ENCODE data around the gene MYOM1. TPM values are rescaled to one million over a fixed set of nuclear protein-coding genes. Genes with fewer than 3 reads are reported as not detected.
A peak's percentile ranks its signal among the peaks of the same experiment; 100 is the strongest.

The MYOM1 gene
- total RNA-seq, 2 donors from 2014 or later, result 6.1 to 6.5 TPM

DNA sequence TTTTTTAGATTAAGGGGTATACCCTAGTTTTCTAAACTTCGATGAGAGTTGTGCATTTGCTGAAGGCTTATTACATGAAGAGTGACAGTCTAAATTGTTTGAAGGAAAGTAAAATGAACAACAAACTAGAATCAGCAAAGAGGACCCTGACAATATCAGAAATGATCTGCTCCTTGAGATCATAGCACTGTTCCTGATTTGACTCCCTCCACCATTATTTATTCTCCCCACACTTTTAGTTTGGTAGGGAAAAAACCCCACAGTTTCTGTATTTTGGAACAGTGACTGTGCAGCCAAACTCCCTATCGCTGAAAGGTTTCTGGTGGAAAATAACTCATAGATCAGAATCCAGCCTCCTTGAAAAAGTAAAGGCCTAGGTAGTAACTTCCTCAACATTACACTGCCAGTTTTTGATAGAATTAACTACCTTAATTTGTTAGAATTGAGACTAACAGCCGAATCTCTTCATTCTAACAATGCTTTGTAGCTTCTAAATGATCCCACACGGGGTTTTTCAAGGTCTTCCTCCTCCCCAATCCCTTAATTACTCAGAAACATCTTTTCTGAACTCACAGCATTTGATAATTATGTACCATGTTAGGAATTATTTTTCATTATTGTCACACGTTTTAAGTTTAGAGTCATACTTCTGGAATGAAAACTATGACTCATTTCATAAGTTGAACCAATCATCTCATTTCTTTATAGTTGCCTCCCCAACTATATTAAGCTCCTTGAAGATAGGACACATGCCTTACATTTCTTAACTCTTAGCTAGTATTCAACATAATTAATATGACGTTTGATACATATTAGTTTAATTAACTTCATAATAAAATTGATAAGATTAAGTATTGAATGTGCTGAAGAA is 30.7 kb upstream of the MYOM1 start:
- H3K4me3 ChIP-seq, result no peak overlapping the region
- 52% methylated on average over 6 of the region's 6 CpGs for WGBS
- H3K36me3 ChIP-seq, result no peaks in the 10 kb centered on the region
- H3K27me3 ChIP-seq (replicated peaks; ENCODE audit: insufficient read depth), result no peaks in the 10 kb centered on the region
- DNase-seq (ENCODE audit: low spot score), result no peak
- intact Hi-C loops (cut with DNase I), result no loop called here
- H3K9me3 ChIP-seq, result no peaks in the 10 kb centered on the region
- no peaks in the 10 kb centered on the region for H3K4me1 ChIP-seq (replicated peaks)
- no peak overlapping the region for H3K27ac ChIP-seq
- TF ChIP-seq POLR2A (IDR thresholded peaks at IDR 0.05) (no peak), POLR2AphosphoS5 (IDR thresholded peaks at IDR 0.05) (no peak)
- TF ChIP-seq, protein P1, sequence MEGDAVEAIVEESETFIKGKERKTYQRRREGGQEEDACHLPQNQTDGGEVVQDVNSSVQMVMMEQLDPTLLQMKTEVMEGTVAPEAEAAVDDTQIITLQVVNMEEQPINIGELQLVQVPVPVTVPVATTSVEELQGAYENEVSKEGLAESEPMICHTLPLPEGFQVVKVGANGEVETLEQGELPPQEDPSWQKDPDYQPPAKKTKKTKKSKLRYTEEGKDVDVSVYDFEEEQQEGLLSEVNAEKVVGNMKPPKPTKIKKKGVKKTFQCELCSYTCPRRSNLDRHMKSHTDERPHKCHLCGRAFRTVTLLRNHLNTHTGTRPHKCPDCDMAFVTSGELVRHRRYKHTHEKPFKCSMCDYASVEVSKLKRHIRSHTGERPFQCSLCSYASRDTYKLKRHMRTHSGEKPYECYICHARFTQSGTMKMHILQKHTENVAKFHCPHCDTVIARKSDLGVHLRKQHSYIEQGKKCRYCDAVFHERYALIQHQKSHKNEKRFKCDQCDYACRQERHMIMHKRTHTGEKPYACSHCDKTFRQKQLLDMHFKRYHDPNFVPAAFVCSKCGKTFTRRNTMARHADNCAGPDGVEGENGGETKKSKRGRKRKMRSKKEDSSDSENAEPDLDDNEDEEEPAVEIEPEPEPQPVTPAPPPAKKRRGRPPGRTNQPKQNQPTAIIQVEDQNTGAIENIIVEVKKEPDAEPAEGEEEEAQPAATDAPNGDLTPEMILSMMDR (IDR thresholded peaks at IDR 0.05), result no peak

DNA sequence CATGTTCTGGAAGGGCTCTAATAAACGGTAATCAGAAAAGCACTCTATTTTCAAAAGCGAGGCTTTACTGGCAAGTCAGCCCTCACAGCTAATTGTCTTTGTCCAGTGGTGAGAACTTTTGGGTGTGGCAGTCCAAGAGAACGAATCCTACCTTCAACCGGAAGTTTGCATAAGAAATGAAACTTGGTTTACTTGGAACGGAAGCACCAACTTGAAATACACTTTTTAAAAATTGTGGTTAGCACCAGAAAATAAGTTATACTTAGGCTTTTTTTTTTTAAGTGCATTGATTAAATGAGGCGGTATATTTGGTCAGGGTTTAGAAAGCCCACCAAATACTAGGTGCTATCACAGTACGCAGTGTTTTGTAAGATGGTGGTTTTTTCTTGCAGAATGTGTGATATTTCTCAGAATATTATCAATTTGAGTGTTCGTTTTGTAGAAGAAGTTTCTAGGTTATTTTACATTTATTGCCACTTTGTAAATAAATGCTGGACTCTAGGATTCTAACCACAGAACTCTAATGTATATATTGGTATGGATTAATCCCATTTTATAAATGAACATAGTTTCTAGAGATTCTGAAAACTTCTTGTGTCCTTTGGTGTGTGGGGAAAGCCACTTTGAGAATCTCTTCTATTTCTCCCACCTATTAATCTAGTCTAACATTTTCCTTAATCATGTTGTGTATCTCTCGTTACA is 29.0 kb upstream of the MYOM1 start:
- 13% methylated on average over 9 of the region's 9 CpGs for WGBS
- Histone ChIP-seq H3K4me1 (replicated peaks) (no peaks in the 10 kb centered on the region), H3K27ac (peak overlapping the region; percentile 99), H3K4me3 (peak overlapping the region; percentile 91 to 96), H3K9me3 (no peaks in the 10 kb centered on the region), H3K27me3 (replicated peaks; ENCODE audit: insufficient read depth) (no peaks in the 10 kb centered on the region), H3K36me3 (no peaks in the 10 kb centered on the region)
- peak; percentile 49 for DNase-seq (ENCODE audit: low spot score)
- intact Hi-C loops (cut with DNase I), result loop anchor here (5.0 kb wide), 3 partner anchors 97 to 317 kb away; no protein-coding TSS in a partner anchor
- TF ChIP-seq, protein P1 (IDR thresholded peaks at IDR 0.05), result no peak
- TF ChIP-seq POLR2AphosphoS5 (IDR thresholded peaks at IDR 0.05), result peak; percentile 80
- TF ChIP-seq POLR2A (IDR thresholded peaks at IDR 0.05), result peak; percentile 26

DNA sequence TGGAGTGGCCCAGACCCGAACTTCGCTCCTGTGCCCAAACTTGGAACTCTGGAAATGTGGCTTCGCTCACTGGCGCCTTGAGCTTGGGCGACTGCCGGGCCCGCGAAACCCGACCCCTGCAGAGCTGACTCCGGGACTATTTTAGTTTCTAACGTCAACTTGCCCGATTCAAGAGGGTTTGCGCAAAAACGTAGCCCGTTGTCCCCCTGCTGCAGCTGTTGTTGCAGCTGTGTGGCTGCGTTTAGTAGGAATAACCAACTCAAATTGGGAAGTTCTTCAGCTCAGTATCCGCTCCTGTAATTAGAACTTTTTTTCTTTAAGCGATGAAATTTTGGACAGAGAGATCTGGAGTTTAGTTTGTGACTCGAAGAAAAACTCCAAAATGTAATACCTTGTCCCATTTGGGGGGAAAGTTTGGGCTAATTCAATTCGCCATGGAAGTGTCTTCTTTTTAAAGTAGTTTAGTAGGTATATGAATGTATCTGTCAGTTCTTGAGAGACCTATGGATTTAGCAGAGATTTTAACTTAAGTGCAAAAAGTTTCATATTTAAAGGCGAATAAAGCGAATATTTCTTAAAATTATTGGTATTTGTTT is 28.4 kb upstream of the MYOM1 start:
- WGBS, result under 1% methylated on average over 19 of the region's 22 CpGs
- Histone ChIP-seq H3K36me3 (no peaks in the 10 kb centered on the region), H3K27ac (peak overlapping the region; percentile 99), H3K4me3 (peak overlapping the region; percentile 91 to 96), H3K9me3 (no peaks in the 10 kb centered on the region), H3K27me3 (replicated peaks; ENCODE audit: insufficient read depth) (no peaks in the 10 kb centered on the region), H3K4me1 (replicated peaks) (no peaks in the 10 kb centered on the region)
- DNase-seq (ENCODE audit: low spot score), result no peak
- intact Hi-C loops (cut with DNase I), result loop anchor here (5.0 kb wide), 3 partner anchors 96 to 316 kb away; no protein-coding TSS in a partner anchor
- TF ChIP-seq, protein P1 (IDR thresholded peaks at IDR 0.05), result peak in 1 of 4 experiments; percentile 8
- no peak for TF ChIP-seq POLR2AphosphoS5 (IDR thresholded peaks at IDR 0.05)

DNA sequence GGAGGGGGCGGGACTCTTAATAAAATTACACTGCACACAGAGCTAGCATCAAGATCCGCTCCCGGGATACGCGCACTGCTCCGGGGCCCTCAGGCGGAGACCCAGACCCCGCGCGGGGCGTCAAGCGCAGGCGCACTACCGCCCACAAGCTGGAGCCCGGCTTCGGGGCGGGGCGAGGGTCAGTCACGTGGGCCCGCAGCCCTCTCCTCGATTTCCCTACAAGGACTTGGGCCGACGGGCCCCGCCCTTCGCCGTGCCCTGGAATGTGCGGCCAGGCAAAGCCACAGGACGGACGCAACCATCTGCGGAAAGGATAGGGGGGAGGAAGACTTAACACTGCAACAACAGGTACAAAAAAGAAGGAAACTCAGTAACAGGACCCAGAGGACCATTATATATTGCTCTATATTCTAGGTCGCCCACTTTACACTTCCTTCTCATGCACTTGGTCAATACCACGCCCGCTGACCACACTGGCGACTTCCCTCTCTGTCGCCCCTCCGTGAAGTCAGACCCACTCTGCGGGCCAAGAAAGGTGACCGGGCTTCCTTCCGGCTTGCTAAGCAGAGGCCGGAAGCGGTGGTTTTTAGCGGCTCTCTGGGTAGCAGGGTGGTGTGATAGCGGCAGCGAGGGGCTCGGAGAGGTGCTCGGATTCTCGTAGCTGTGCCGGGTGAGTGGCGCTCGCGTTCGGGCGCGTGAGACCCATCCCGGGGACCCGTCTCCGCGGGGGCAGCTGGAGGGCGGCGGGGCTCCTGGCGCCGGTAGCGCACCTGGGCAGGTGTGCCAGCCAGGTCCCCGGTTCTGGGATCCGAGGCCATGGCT is 27.7 kb upstream of the MYOM1 start, which contains the start of gene MYL12A:
TSS of gene MYL12A (plus strand) at position 562 of the 822 bp plus-strand sequence. CDS start 5,447 bp downstream, outside the sequence.
- peak; percentile 97 for DNase-seq (ENCODE audit: low spot score)
- no peaks in the 10 kb centered on the region for H3K9me3 ChIP-seq
- H3K4me1 ChIP-seq (replicated peaks), result no peaks in the 10 kb centered on the region
- H3K27ac ChIP-seq, result peak within 1 kb of the TSS; percentile 99
- peak; percentile 92 for TF ChIP-seq POLR2AphosphoS5 (IDR thresholded peaks at IDR 0.05)
- TF ChIP-seq, protein P1 (IDR thresholded peaks at IDR 0.05), result no peak
- peak; percentile 86 for TF ChIP-seq POLR2A (IDR thresholded peaks at IDR 0.05)
- intact Hi-C loops (cut with DNase I), result loop anchor here (2.0 to 5.0 kb wide), 4 partner anchors 95 to 315 kb away; partner anchors contain the start of gene LPIN2
- no peaks in the 10 kb centered on the region for H3K27me3 ChIP-seq (replicated peaks; ENCODE audit: insufficient read depth)
- peak within 1 kb of the TSS; percentile 91 to 96 for H3K4me3 ChIP-seq
- under 1% methylated on average over 58 of the region's 65 CpGs for WGBS
- no peaks in the 10 kb centered on the region for H3K36me3 ChIP-seq
